GM12892 (cell line): ENCODE results near the gene SNAPC2.
"Not testable (repeated sequence)": the region's sequence is repeated elsewhere in the genome, so short reads cannot be mapped to it uniquely, and the experiment has no call there.

Source experiments
- DNase-seq: peaks from one replicate; pipeline ENCODE4 v3.0.0; 2011; ENCODE audit not compliant: insufficient read length
- FAIRE-seq: peaks from 2 replicates; lab custom pipeline; 2011; peaks lifted over from hg19 to GRCh38; lab: Jason Lieb, UNC
- POLR2A ChIP-seq: IDR thresholded peaks from 2 replicates; pipeline ENCODE4 v1.6.1; 2011; ENCODE audit warnings: low read depth, low read length, control low read depth
- POLR2AphosphoS5 ChIP-seq: IDR thresholded peaks from 2 replicates; pipeline ENCODE4 v1.6.1; 2011; ENCODE audit warnings: low read depth, low read length, control low read depth
- TAF1 ChIP-seq: IDR thresholded peaks from 2 replicates; pipeline ENCODE4 v1.6.1; 2011; ENCODE audit warnings: low read depth, mild to moderate bottlenecking, control low read depth, low read length, borderline replicate concordance

SNAPC2 gene

GRCh38 chr19:7959211-7959610, 39.1 kb downstream of the SNAPC2 start:
- FAIRE-seq (no peak), DNase-seq (no peak)
- TF ChIP-seq POLR2A (no peak), POLR2AphosphoS5 (no peak), TAF1 (no peak)

GRCh38 chr19:7961082-7961481, 40.9 kb downstream of the SNAPC2 start:
- FAIRE-seq, DNase-seq: not testable (repeated sequence)

GRCh38 chr19:7961920-7962626, 41.9 kb downstream of the SNAPC2 start:
- no peak for DNase-seq
- TF ChIP-seq TAF1 (no peak), POLR2AphosphoS5 (no peak), POLR2A (no peak)
- no peak for FAIRE-seq

GRCh38 chr19:7962644-7963268, 42.6 kb downstream of the SNAPC2 start:
- FAIRE-seq, result no peak
- TF ChIP-seq TAF1 (no peak), POLR2AphosphoS5 (no peak), POLR2A (no peak)
- DNase-seq, result no peak

GRCh38 chr19:7963566-7963965, 43.4 kb downstream of the SNAPC2 start:
- TF ChIP-seq POLR2A, result no peak
- no peak for TF ChIP-seq POLR2AphosphoS5
- no peak for TF ChIP-seq TAF1
- FAIRE-seq (no peak), DNase-seq (no peak)

- TF ChIP-seq POLR2A, result no peak
- no peak for TF ChIP-seq TAF1
- DNase-seq (no peak), FAIRE-seq (no peak)
Observed at GRCh38 chr19:7965259-7965841, 45.2 kb downstream of the SNAPC2 start.

DNA sequence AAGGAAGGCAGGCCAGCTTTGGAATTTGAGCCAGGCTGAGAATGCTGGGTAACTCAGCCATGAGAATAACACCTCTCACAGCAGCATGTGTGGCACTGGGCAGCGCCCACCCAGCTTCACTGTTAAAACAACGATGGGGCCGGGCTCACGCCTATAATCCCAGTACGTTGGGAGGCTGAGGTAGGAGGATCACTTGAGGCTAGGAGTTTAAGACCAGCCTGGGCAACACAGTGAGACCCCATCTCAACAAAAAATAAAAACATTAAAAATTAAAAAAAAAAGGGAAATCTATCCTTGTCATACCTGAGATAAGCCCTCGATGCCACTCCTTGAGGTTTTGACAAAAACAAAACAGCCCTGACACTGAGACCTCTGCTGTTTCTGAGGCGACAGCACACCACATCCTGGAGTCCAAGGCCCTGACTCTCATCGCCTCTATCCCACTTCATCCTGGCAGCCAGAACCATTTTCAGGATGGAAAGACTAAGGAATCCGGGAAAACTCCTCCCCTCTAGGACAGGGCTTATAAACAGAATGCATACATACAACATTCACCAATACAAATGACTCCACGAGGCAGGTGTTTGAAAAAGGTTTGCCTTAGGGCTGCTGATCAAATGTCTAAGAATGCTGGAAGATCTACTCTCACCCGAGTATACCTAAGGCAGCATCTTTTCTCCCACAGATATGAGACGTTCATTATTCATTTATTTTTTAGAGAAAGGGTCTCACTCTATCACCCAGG, 46.0 kb downstream of the SNAPC2 start:
- no peak for FAIRE-seq
- DNase-seq, result no peak
- no peak for TF ChIP-seq POLR2AphosphoS5
- TF ChIP-seq POLR2A, result no peak
- no peak for TF ChIP-seq TAF1

- DNase-seq, result no peak
- no peak for FAIRE-seq
- TF ChIP-seq TAF1, result no peak
- TF ChIP-seq POLR2A, result no peak
- TF ChIP-seq POLR2AphosphoS5, result no peak
Observed at GRCh38 chr19:7968008-7968795, 48.1 kb downstream of the SNAPC2 start.

DNA sequence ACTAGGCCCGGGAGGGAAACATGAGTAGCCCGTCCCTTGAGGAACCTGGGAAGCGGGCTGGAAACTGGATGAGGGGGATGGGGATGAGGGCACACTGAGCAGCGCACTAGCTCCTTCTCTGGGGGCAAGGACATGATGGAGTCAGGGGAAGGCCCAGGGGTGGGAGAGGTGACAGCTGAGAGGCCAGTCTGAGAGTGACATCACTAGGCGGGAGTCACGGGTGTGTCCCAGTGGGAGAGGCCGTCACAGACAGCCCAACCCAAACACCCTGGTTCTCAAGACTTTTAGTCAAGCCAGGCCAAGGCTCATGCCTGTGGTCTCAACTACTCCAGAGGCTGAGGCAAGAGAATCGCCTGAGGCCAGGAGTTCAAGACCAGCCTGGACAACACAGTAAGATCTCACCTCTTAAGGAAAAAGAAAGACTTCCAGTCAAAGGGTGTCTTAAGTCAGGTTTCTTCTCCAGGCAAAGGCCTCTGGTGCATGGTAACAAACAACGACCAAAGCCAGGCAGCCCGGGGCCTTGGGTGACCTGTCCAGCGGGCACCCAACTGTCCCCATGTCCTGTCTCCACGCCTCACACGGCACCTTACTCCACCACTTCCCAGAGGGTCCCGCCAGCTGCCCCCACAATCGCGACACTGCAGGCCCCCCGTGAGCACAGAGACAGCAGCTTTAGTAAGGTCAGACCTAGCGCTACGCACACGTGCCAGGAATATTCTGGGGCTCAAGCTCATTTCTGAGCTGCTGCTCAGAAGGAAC, 48.8 kb downstream of the SNAPC2 start:
- TF ChIP-seq POLR2A, result no peak
- TF ChIP-seq POLR2AphosphoS5, result no peak
- no peak for TF ChIP-seq TAF1
- FAIRE-seq (no peak), DNase-seq (no peak)

- FAIRE-seq, result no peak
- TF ChIP-seq TAF1 (no peak), POLR2AphosphoS5 (no peak), POLR2A (no peak)
Observed at GRCh38 chr19:7969555-7969939, 49.4 kb downstream of the SNAPC2 start.

More at GRCh38 chr19:7969555-7969939, 49.4 kb downstream of the SNAPC2 start:
- no peak for DNase-seq
